Cardiac septum (tissue), 1 donor: ENCODE data around the gene FARSA. TPM values are rescaled to one million over a fixed set of nuclear protein-coding genes. Genes with fewer than 3 reads are reported as not detected.
A peak's percentile ranks its signal among the peaks of the same experiment; 100 is the strongest.
"Not testable (repeated sequence)": the region's sequence is repeated elsewhere in the genome, so short reads cannot be mapped to it uniquely, and the experiment has no call there.

ENCODE experiments used
- DNase-seq: peaks from one replicate; pipeline ENCODE4 v3.0.0-alpha.2; 2020; ENCODE audit warnings: low spot score
- intact Hi-C: fragments of 100-400 bp; cut with DNase I; formaldehyde crosslinking; loops from one replicate; pipeline ENCODE4 v1.14.0; 2022
- total RNA-seq: library from RNA; stranded (reverse); fragmentation: NEBNext Ultra II Directional; extraction: Animal tissue kit (Norgen Biotek cat#: 25700); gene quantifications from one replicate; pipeline ENCODE4 v1.2.1, GENCODE V29; 2021
- donor health status: DM: no; HTN: no; CAD: no.

Gene FARSA
- total RNA-seq, 1 donor from 2014 or later = 36.3 TPM

GRCh38 chr19:12944104-12944674 lies 10.7 kb upstream of the FARSA start:
- intact Hi-C loops = no loop called here
- DNase-seq = no peak

GRCh38 chr19:12943437-12944044 lies 10.0 kb upstream of the FARSA start:
- DNase-seq = no peak
- intact Hi-C loops = no loop called here

DNA sequence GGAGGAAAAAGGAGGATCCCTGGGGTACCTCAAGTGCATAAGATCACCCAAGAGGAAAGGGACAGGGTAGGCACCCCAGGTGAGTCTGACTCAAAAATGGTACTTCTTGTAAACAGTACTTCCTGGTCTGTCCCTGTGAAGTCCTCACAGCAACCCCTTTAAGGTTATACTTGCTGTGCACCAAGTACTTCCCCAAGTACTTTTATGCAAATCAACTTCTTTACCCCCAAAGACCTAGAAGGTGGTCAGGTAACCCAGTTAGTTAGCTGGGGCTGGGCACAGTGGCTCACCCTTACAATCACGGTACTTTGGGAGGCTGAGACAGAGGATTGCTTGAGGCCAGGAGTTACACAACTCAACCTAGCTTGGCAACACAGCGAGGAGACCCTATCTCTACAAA lies 7.4 kb upstream of the FARSA start:
- intact Hi-C loops = no loop called here
- no peak for DNase-seq

DNA sequence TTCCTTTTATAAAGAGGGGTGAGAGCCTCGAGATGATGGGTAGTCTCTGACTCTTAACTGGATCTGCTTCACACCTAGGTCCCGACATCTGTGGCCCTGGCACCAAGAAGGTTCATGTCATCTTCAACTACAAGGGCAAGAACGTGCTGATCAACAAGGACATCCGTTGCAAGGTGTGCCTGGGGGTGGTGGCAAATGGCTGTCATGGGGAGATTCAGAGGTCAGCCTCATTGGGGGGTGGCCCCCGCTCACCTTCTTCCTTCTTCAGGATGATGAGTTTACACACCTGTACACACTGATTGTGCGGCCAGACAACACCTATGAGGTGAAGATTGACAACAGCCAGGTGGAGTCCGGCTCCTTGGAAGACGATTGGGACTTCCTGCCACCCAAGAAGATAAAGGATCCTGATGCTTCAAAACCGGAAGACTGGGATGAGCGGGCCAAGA lies 6.5 kb upstream of the FARSA start:
- intact Hi-C loops = no loop called here
- no peak for DNase-seq

GRCh38 chr19:12938779-12939601 lies 5.5 kb upstream of the FARSA start:
- intact Hi-C loops = no loop called here
- DNase-seq = no peak

DNA sequence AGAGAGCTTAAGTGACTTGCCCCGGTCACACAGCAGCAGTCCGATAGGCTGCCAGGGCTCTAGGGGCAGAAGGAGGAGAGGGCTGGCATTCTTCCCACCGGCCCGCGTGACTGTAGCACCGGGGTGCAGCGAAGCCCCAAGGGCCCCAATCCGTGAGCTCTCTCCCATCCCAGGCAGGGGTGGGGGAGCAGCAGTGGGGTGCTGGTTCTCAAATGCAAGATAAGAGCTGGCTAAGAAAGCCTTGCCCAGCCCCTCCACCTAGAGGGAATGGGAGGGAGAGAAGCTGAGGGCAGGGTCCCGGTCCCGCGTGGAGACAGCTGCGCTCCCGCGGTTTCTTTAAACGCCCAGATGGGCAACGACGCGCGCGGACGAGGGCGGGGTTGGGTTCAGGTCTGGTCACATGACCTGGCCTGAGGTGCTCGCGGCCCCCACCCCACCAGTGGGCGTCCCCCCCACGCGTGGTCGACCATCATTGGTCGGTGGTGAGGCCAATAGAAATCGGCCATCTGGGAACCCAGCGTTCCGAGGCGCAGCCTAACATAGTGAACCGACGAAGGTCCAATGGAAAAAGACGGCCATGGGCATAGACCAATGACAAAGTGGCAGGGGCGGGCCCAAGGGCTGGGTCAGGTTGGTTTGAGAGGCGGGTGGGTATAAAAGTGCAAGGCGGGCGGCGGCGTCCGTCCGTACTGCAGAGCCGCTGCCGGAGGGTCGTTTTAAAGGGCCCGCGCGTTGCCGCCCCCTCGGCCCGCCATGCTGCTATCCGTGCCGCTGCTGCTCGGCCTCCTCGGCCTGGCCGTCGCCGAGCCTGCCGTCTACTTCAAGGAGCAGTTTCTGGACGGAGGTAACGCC lies 4.6 kb upstream of the FARSA start, which contains the start of gene CALR:
Gene CALR, plus strand, starts transcription at position 683 of the 852 bp plus-strand sequence. Its CDS starts 71 bp downstream, at position 754.
- peak; percentile 100 for DNase-seq
- intact Hi-C loops = no loop called here

- DNase-seq = no peak
- intact Hi-C loops = no loop called here
These were observed 3.8 kb upstream of the FARSA start for GRCh38 chr19:12937093-12937926.

GRCh38 chr19:12936582-12936981 lies 3.1 kb upstream of the FARSA start:
- intact Hi-C loops = no loop called here
- no peak for DNase-seq

GRCh38 chr19:12935071-12935470 lies 1.6 kb upstream of the FARSA start:
- intact Hi-C loops = no loop called here
- no peak for DNase-seq

- intact Hi-C loops = loop anchor here (5.0 kb wide), 1 partner anchor 40 kb away; the partner anchor contains the start of gene GCDH
- DNase-seq = no peak
These were observed 872 bp downstream of the FARSA start for GRCh38 chr19:12932392-12933286.

DNA sequence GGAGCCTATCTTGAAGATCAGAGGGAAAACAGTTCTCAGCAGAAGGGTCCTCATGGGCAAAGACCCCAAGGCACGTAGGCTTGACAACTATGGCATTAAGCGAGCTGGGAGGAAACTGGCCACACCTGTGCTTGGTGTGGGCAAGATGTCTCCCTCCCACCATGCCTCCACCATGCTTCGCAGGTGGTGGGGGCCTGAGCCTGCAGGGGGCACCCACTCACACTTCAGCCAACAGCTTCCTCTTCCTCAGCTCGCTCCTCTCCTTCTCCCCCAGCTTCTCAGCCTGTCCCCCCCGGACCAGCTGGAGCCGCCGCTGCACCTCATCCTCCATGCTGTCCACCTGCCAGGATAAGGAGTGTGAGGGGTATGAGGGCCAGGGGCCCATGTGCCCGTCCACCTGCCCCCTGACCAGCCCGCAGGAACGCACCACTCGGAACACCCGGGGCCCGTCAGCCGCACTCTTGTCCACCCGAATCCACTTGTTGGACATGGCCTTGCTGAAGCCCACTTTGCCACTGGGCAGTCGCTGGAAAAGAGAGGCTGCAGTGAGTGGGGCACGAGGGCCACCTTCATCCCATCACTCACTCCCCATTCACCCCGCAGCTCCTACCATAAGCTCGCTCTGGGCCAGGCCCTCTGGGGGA lies 3.4 kb downstream of the FARSA start:
- intact Hi-C loops = loop anchor here (5.0 kb wide), 1 partner anchor 38 kb away; the partner anchor contains the start of gene GCDH
- DNase-seq = no peak

DNA sequence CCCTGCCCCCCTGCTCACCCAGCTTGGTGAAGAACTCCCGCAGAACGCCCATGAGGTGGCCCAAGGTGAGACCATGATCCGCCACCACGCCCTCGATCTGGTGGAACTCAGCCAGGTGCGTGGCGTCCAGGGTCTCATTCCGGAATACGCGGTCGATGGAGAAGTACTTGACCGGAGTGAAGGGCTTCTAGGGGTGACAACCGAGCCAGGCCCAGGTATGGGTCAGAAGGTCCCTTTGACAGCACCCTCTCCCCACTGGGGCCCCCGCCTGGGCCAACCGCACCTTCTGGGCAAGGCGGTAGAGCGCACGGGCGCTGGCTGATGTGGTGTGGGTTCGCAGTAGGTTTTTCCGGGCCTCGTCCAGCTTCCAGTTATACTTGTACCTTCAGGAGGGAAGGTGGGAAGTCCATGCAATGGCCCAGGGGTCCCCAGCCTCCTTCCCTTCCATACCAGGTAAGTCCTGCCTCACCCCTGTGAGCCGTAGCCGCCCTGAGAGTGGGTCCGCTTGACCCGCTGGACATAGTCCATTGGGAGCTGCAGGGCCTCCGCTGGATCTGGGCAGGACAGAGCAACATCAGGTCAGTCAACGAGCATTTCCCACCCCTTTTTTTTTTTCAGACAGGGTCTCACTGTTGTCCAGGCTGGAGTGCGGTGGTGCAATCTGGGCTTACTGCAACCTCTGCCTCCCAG lies 8.7 kb downstream of the FARSA start:
- DNase-seq = no peak
- intact Hi-C loops = no loop called here

DNA sequence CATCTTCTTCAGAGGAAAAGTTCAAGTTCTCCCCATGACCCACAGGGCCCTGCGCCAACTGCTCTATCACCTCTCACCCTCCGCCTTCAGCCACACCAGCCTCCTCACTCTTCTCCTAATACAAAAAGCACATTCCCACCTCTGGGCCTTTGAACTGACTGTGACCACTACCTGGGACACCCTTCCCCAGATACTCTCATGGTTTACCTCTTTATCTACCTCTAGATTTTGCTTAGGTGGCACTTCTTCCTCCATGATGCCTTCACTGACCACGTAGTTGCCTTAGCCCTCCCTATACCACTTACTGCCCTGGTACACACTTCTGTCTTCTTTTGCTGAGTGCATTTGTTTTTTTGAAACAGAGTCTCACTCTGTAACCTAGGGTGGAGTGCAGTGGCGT lies 10.6 kb downstream of the FARSA start:
- intact Hi-C loops = no loop called here

GRCh38 chr19:12921047-12921446 lies 12.5 kb downstream of the FARSA start:
- intact Hi-C loops = no loop called here
- DNase-seq = no peak

More for the DNA sequence above, 10.6 kb downstream of the FARSA start:
- no peak for DNase-seq

- intact Hi-C loops = no loop called here
These were observed 15.3 kb downstream of the FARSA start for GRCh38 chr19:12918253-12918652.

DNA sequence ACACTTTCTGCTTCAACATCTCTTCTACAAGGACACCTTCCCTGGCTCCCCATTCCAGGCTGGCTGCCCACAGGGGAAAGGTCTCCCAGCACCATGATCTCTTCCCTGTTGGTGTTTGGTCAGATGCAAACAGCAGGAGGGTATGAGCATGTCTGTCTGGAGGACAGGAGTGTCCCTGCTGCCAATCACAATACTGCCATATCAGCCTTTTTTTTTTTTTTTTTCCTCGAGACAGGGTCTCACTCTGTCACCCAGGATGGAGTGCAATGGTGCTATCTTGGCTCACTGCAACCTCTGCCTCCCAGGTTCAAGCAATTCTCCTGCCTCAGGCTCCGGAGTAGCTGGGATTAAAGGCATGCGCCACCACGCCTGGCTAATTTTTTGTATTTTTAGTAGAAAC lies 17.7 kb downstream of the FARSA start:
- intact Hi-C loops, DNase-seq: not testable (repeated sequence)

More at GRCh38 chr19:12918253-12918652, 15.3 kb downstream of the FARSA start:
- no peak for DNase-seq
